Dermis blood vessel endothelial cell (primary cell): Measurements from ENCODE around the gene OPN4. TPM values are rescaled to one million over a fixed set of nuclear protein-coding genes. Genes with fewer than 3 reads are reported as not detected.

Experiments
- DNase-seq: peaks from one replicate; pipeline ENCODE4 v3.0.0; 2010
- total RNA-seq: library from RNA; depleted of rRNA; stranded (reverse); fragments of >200 nt; gene quantifications from 2 replicates; pipeline ENCODE4 v1.2.3, GENCODE V29; 2014

The OPN4 gene
- total RNA-seq, 1 donor from 2014 or later, result not detected

GRCh38 chr10:86648704-86649427 is 5.5 kb upstream of the OPN4 start:
- no peak for DNase-seq

GRCh38 chr10:86649471-86650150 is 4.7 kb upstream of the OPN4 start:
- no peak for DNase-seq

GRCh38 chr10:86650151-86650550 is 4.2 kb upstream of the OPN4 start:
- no peak for DNase-seq

- DNase-seq, result no peak
These were observed 3.3 kb upstream of the OPN4 start for GRCh38 chr10:86651021-86651471.

GRCh38 chr10:86651631-86652331 is 2.6 kb upstream of the OPN4 start:
- DNase-seq, result no peak

- no peak for DNase-seq
These were observed 1.8 kb upstream of the OPN4 start for GRCh38 chr10:86652361-86653202.

GRCh38 chr10:86653379-86653778 is 968 bp upstream of the OPN4 start:
- no peak for DNase-seq

- DNase-seq, result no peak
These were observed 360 bp upstream of the OPN4 start for GRCh38 chr10:86653987-86654386.

GRCh38 chr10:86655173-86655540 is 810 bp downstream of the OPN4 start:
- no peak for DNase-seq

- DNase-seq, result no peak
These were observed 1.2 kb downstream of the OPN4 start for GRCh38 chr10:86655596-86655995.

- DNase-seq, result no peak
These were observed 2.7 kb downstream of the OPN4 start for GRCh38 chr10:86657011-86657395.

- no peak for DNase-seq
These were observed 3.2 kb downstream of the OPN4 start for GRCh38 chr10:86657396-86658011.

- no peak for DNase-seq
These were observed 4.0 kb downstream of the OPN4 start for GRCh38 chr10:86658261-86658741.

- no peak for DNase-seq
These were observed 4.4 kb downstream of the OPN4 start for GRCh38 chr10:86658751-86659150.

GRCh38 chr10:86659161-86659691 is 4.9 kb downstream of the OPN4 start:
- no peak for DNase-seq

- no peak for DNase-seq
These were observed 5.5 kb downstream of the OPN4 start for GRCh38 chr10:86659721-86660453.

GRCh38 chr10:86661161-86662025 is 7.0 kb downstream of the OPN4 start:
- no peak for DNase-seq

GRCh38 chr10:86662186-86663045 is 8.1 kb downstream of the OPN4 start:
- no peak for DNase-seq

GRCh38 chr10:86663046-86663345 is 8.6 kb downstream of the OPN4 start:
- no peak for DNase-seq
